Esophagus (tissue), 2 donors: ENCODE data around the gene SIRPA. TPM values are rescaled to one million over a fixed set of nuclear protein-coding genes. Genes with fewer than 3 reads are reported as not detected.

Experiments
- H3K27ac ChIP-seq, 2 donors: one replicate each; pipeline ENCODE4 v1.5.1; 2013; ENCODE audit warnings: low read depth in 2 of 2, mild to moderate bottlenecking in 2 of 2, inconsistent platforms in 1 of 2, low read length in 1 of 2, moderate library complexity in 1 of 2
- H3K27me3 ChIP-seq, 2 donors: one replicate each; pipeline ENCODE4 v1.6.1; 2013; ENCODE audit warnings: low read length in 2 of 2, control low read depth in 1 of 2, mild to moderate bottlenecking in 1 of 2; ENCODE audit not compliant: insufficient read depth in 2 of 2, control insufficient read depth in 1 of 2
- H3K36me3 ChIP-seq, 2 donors: one replicate each; pipeline ENCODE4 v1.6.1; 2013; ENCODE audit warnings: low read length in 1 of 2; ENCODE audit not compliant: control insufficient read depth in 2 of 2, insufficient read depth in 2 of 2
- H3K4me1 ChIP-seq, 2 donors: one replicate each; pipeline ENCODE4 v1.6.1; 2013; ENCODE audit warnings: low read length in 1 of 2; ENCODE audit not compliant: control insufficient read depth in 2 of 2, insufficient read depth in 2 of 2
- H3K4me3 ChIP-seq, 2 donors: one replicate each; pipeline ENCODE4 v1.5.1; 2013; ENCODE audit warnings: low read length in 2 of 2, mild to moderate bottlenecking in 2 of 2, low read depth in 1 of 2, moderate library complexity in 1 of 2
- H3K9me3 ChIP-seq, 2 donors: one replicate each; pipeline ENCODE4 v1.6.1; 2013; ENCODE audit warnings: mild to moderate bottlenecking in 2 of 2, low read depth in 1 of 2, low read length in 1 of 2, moderate library complexity in 1 of 2; ENCODE audit not compliant: control insufficient read depth in 2 of 2, insufficient read depth in 1 of 2
- WGBS, 2 donors: extraction: QIAGEN DNeasy Blood & Tissue Kit; methylation state at CpG; one replicate each; pipeline ENCODE4 v1.1.7; 2013; 5-methylcytosine and 5-hydroxymethylcytosine counted together
- polyA plus RNA-seq, 2 donors: library from polyadenylated mRNA; stranded (reverse); fragments of 200-250 nt; gene quantifications; one replicate each; pipeline ENCODE4 v1.2.3, GENCODE V29; 2013
- donor health status: healthy with polysubstance abuse.
- donor health status: Bipolar disorder and iron deficiency.

SIRPA gene
- polyA plus RNA-seq, 2 donors: 5.1 to 7.9 TPM

DNA sequence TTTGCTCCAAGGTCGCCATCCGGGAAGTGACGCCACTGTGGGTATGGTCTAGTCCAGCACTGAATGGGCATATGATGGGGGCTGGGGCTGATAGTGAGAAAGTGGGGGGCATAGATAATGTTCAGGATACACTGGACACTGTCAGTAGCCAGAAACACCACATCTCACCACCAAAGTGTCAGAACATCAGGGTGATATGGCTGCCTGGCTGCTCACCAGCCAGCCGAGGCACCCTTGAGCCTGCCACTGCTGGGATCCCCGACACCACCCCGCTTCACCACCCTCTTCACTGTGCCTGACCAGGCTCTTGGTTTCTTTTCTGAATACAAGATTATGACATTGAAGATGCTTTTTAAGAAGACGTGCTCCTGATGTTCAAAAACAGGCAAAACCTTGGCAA is 46.9 kb downstream of the SIRPA start:
- Histone ChIP-seq H3K27ac (no peak overlapping the region), H3K36me3 (no peaks in the 10 kb centered on the region), H3K9me3 (no peaks in the 10 kb centered on the region), H3K4me3 (no peak overlapping the region), H3K27me3 (no peaks in the 10 kb centered on the region), H3K4me1 (peaks cover 8 to 11% of the 10 kb centered on the region in 2 donors)
- WGBS, 2 donors: 80 to 81% methylated on average over 7 of the region's 7 CpGs

- H3K9me3 ChIP-seq: no peaks in the 10 kb centered on the region
- no peak overlapping the region for H3K4me3 ChIP-seq
- peaks cover 8 to 16% of the 10 kb centered on the region in 2 donors for H3K4me1 ChIP-seq
- 74 to 82% methylated on average over 13 of the region's 13 CpGs for WGBS, 2 donors
- H3K27ac ChIP-seq: peak overlapping the region; percentile 38 to 84
- no peaks in the 10 kb centered on the region for H3K27me3 ChIP-seq
- H3K36me3 ChIP-seq: no peaks in the 10 kb centered on the region
Observed at GRCh38 chr20:1942486-1943274, 47.5 kb downstream of the SIRPA start.

GRCh38 chr20:1943275-1944002 is 48.2 kb downstream of the SIRPA start:
- H3K36me3 ChIP-seq: no peaks in the 10 kb centered on the region
- no peaks in the 10 kb centered on the region for H3K27me3 ChIP-seq
- H3K4me3 ChIP-seq: no peak overlapping the region
- H3K4me1 ChIP-seq: peaks cover 8 to 16% of the 10 kb centered on the region in 2 donors
- 59 to 62% methylated on average over 8 of the region's 8 CpGs for WGBS, 2 donors
- no peaks in the 10 kb centered on the region for H3K9me3 ChIP-seq
- peak overlapping the region; percentile 38 to 84 for H3K27ac ChIP-seq

DNA sequence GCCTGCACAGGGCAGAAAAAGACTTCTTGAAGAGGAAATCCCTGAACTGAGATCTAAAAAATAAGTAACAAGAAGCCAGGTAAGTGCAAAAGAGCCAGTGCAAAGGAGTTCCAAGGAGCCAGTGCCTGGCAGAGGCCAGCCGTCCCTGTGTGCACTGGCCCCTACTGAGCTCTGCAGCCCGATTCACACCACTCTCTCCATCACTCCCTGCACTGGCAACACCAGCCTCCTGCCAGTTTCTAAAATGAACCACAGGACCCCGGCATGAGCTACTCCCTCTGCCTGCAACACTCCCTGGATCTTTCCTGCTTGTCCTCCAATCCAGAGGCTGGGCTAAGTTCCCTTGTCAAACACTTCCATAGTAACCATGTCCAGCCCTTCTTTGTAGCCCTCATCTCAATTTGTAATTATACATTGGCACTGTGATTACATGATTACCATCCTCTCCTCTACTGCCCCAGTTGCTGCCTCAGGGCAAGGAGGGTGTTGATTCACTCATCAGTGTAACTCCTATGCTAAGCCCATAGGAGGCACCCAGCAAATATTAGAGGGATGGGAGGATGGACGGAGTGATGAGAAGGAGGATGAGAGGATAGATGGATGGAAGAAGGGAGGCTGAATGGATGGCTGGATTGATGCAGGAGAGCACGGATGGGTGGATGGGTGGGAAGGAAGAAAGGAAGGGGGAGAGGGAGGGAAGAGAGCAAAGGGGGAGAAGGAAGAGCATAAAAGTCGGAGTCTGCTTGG is 49.3 kb downstream of the SIRPA start:
- peaks cover 8 to 16% of the 10 kb centered on the region in 2 donors for H3K4me1 ChIP-seq
- no peak overlapping the region for H3K4me3 ChIP-seq
- H3K36me3 ChIP-seq: no peaks in the 10 kb centered on the region
- no peaks in the 10 kb centered on the region for H3K27me3 ChIP-seq
- no peak overlapping the region for H3K27ac ChIP-seq
- H3K9me3 ChIP-seq: no peaks in the 10 kb centered on the region
- WGBS, 2 donors: 74 to 84% methylated on average over 6 of the region's 6 CpGs

DNA sequence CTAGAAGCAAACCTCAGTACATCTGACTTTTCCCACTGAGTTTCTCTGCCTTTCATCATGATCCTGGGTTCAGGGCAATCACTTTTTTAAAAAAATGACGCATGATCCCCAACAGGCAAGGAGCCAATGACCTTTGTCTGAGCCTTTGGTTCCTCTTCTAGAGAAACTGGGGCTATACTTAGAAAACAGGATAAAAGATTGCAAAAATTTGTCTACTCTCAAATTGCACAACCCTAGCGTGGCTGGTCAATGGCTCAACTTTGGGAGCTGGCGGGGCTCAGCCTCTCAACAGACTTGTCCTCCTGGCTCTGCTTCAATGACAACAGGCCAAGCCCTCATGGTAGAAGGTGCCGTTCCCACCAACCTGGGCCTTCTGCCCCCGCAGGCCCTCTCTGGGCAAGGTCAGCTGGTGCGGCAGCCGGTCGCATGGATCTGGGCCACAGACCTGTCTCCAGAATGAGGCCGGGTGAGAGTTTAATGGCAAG is 50.0 kb downstream of the SIRPA start:
- no peak overlapping the region for H3K4me3 ChIP-seq
- no peaks in the 10 kb centered on the region for H3K36me3 ChIP-seq
- peak overlapping the region in 1 of 2 donors; percentile 8 for H3K27ac ChIP-seq
- peaks cover 8 to 16% of the 10 kb centered on the region in 2 donors for H3K4me1 ChIP-seq
- no peaks in the 10 kb centered on the region for H3K9me3 ChIP-seq
- 73 to 87% methylated on average over 9 of the region's 9 CpGs for WGBS, 2 donors
- H3K27me3 ChIP-seq: no peaks in the 10 kb centered on the region

DNA sequence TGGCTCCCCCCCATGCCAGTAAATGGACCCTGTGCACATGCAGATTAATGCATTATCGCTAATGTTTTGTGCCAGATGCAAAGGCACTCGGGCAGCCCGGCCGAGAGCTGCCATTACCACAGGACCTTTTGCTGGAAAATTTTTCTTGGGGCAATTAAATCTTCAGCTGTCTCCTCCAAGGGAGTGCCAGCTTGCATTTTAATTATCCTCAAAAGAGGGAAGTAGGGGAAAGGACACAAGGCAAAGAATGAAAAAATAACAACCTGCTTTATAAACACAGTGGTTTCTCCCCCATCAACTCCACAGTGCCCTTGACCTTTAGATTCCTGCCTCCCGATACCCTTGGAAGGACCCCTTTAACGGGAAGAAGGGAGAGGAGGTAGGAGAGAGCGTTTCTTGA is 50.5 kb downstream of the SIRPA start:
- Histone ChIP-seq H3K4me3 (no peak overlapping the region), H3K9me3 (no peaks in the 10 kb centered on the region), H3K27me3 (no peaks in the 10 kb centered on the region), H3K27ac (no peak overlapping the region), H3K4me1 (peaks cover 8 to 16% of the 10 kb centered on the region in 2 donors), H3K36me3 (no peaks in the 10 kb centered on the region)
- 78 to 85% methylated on average over 7 of the region's 7 CpGs for WGBS, 2 donors

GRCh38 chr20:1946442-1946761 is 51.2 kb downstream of the SIRPA start:
- Histone ChIP-seq H3K9me3 (no peaks in the 10 kb centered on the region), H3K4me1 (peaks cover 6 to 11% of the 10 kb centered on the region in 2 donors), H3K27ac (no peak overlapping the region), H3K4me3 (no peak overlapping the region), H3K36me3 (no peaks in the 10 kb centered on the region), H3K27me3 (no peaks in the 10 kb centered on the region)
- WGBS, 2 donors: 52 to 54% methylated on average over 7 of the region's 7 CpGs

DNA sequence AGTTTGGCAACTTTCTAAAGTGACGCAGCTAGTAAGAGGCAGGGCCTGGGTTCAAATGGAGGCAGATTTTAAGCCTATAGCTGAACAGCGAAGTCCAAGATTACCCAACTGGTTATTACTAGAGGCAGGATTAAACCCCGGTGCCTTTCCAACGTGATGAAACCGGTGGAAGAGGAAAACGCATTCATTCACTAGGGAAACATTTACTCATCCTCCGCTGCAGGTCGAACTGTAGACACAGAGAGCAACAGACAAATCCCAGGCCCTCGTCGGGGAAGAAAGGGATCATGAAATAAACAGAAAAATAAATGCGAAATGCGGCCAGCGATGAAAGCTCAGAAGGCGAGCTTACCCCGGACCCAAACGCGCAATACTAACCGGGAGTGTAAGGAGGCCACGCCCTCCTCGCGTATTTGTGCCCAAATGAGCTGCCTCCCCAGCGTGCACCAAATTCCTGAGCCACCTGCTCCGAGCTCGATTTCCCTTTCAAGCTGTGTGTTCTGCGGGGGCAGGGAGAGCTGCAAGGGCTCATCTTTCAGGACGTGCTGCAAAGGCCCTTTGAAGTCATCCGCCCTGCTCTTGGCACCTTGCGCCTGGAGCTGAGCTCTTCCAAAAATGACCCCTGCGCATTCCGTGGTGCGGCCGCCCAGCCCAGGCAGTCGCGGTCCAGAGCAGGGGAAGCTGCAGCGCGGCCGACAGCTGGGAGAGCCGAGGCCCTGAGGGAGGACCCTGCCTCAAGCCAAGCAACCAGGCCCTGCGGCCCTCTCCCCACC is 51.7 kb downstream of the SIRPA start:
- no peaks in the 10 kb centered on the region for H3K36me3 ChIP-seq
- H3K4me1 ChIP-seq: peaks cover 4 to 9% of the 10 kb centered on the region in 2 donors
- H3K27me3 ChIP-seq: no peaks in the 10 kb centered on the region
- no peaks in the 10 kb centered on the region for H3K9me3 ChIP-seq
- no peak overlapping the region for H3K4me3 ChIP-seq
- 9 to 10% methylated on average over 39 of the region's 39 CpGs for WGBS, 2 donors
- no peak overlapping the region for H3K27ac ChIP-seq

DNA sequence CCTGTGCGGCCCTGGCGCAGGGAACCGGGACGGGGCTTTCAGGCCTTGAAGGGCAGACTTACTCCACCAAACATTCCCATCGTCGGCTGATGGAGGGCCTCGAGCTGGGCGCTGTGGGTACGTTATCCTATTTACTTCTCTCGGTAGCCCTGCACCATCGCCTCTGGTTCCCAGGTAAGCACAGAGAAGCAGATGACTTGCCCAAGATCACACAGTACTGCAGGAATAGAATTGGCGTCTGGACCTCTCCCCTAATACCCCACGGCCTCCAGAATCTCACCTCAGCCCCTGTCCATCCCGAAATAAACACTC is 52.3 kb downstream of the SIRPA start:
- no peaks in the 10 kb centered on the region for H3K27me3 ChIP-seq
- H3K4me1 ChIP-seq: peaks cover 4 to 9% of the 10 kb centered on the region in 2 donors
- no peaks in the 10 kb centered on the region for H3K36me3 ChIP-seq
- H3K9me3 ChIP-seq: no peaks in the 10 kb centered on the region
- WGBS, 2 donors: 54 to 58% methylated on average over 14 of the region's 14 CpGs
- H3K4me3 ChIP-seq: no peak overlapping the region
- no peak overlapping the region for H3K27ac ChIP-seq
